COLO668 (cell line): Measurements from ENCODE around the gene GCSAM.
"Not testable (repeated sequence)": the region's sequence is repeated elsewhere in the genome, so short reads cannot be mapped to it uniquely, and the experiment has no call there.

Source experiments
- DNase-seq: peaks from one replicate; lab custom pipeline; 2025; ENCODE audit not compliant: unreplicated experiment; lab: John Stamatoyannopoulos, UW

GCSAM gene

GRCh38 chr3:112074616-112075497, 58.2 kb downstream of the GCSAM start:
- peak; percentile 40 for DNase-seq

DNA sequence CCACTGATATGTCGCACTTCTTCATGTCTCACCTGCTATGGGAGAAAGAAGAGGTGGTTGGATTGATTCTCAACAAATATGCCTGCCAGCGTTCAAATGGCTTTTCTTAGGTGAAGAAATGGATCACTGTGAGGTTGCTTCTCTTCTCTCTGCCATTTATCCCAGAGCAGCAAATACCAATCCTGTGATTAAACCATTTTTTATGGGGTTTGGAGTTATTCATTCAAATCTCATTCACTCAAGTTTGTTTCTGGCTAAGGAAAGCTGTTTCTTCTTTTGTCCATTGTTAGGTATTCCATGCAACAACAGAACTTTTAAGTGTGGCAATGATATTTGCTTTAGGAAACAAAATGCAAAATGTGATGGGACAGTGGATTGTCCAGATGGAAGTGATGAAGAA, 59.0 kb downstream of the GCSAM start:
- no peak for DNase-seq

DNA sequence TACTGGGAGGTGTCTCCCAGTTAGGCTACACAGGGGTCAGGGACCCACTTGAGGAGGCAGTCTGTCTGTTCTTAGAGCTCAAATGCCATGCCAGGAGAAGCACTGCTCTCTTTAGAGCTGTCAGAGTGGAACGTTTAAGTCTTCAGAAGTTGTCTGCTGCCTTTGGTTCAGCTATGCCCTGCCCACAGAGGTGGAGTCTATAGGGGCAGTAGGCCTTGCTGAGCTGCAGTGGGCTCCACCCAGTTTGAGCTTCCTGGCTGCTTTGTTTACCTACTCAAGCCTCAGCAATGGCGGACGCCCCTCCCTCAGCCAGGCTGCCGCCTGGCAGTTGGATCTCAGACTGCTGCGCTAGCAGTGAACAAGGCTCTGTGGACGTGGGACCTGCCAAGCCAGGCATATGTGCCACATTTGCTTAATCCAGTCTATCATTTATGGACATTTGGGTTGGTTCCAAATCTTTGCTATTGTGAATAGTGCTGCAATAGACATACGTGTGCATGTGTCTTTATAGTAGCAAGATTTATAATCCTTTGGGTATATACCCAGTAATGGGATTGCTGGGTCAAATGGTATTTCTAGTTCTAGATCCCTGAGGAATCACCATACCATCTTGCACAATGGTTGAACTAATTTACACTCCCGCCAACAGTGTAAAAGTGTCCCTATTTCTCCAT, 60.5 kb downstream of the GCSAM start:
- DNase-seq = not testable (repeated sequence)
